Panc1 (cell line): ENCODE measurements around the gene TCF20.

ENCODE experiments used
- CTCF ChIP-seq: fragments of 450-650 bp; IDR thresholded peaks from 2 replicates; pipeline ENCODE4 v1.5.1; 2017; ENCODE audit warnings: mild to moderate bottlenecking
- POLR2AphosphoS5 ChIP-seq: IDR thresholded peaks from 2 replicates; pipeline ENCODE4 v1.6.1; 2012; ENCODE audit warnings: mild to moderate bottlenecking, low read depth, low read length, moderate library complexity
- REST ChIP-seq, 2 experiments: IDR thresholded peaks; 2 replicates each; pipeline ENCODE4 v1.6.1; 2011 to 2012; ENCODE audit warnings: low read depth in 2 of 2, control low read depth in 1 of 2, low read length in 1 of 2, mild to moderate bottlenecking in 1 of 2, moderate library complexity in 1 of 2; ENCODE audit not compliant: insufficient read depth in 1 of 2
- SIN3A ChIP-seq: IDR thresholded peaks from 2 replicates; pipeline ENCODE4 v1.6.1; 2012; ENCODE audit warnings: low read depth, mild to moderate bottlenecking, low read length, moderate library complexity, borderline replicate concordance; ENCODE audit not compliant: insufficient read depth
- TCF7L2 ChIP-seq: IDR thresholded peaks from 2 replicates; pipeline ENCODE4 v1.6.1; 2011; ENCODE audit warnings: mild to moderate bottlenecking, low read depth, low read length, inconsistent platforms

GRCh38 chr22:42298746-42299145 is 28.3 kb upstream of the TCF20 start:
- TF ChIP-seq CTCF (no peak), TCF7L2 (no peak), POLR2AphosphoS5 (no peak), SIN3A (no peak), REST (IDR thresholded peaks at IDR 0.05; ENCODE audit: insufficient read depth in 1 of 2, low read depth in 2 of 2, low read length in 1 of 2) (no peak)
